GM12801 (cell line): ENCODE data around the gene CIB4.
A peak's percentile ranks its signal among the peaks of the same experiment; 100 is the strongest.

ENCODE experiments used
- TF ChIP-seq, protein P1 (sequence below): IDR thresholded peaks from one replicate; pipeline ENCODE4 v1.5.1; 2011; ENCODE audit warnings: control low read depth; ENCODE audit not compliant: insufficient read length; ENCODE audit errors: extremely low read depth

Gene CIB4

DNA sequence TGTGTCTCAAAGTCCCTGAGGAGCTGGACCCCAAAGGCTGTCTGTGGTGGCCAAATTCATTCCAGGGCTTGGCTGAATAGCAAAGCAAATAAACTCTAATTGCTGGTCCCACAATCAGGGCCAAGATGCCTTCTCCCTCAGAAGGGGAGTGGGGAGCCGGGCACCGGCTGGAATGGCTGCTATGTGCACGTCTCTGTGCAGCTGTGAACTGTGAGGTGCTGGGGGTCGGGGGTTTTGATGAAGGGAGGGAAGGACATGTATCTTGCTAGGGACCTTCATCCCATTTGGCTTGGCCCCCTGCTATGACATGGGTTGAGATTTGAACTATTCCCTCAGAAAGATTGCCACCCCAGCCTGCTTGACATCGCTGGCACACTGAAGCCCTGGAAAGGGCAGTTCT, 60.4 kb downstream of the CIB4 start:
- TF ChIP-seq, protein P1, sequence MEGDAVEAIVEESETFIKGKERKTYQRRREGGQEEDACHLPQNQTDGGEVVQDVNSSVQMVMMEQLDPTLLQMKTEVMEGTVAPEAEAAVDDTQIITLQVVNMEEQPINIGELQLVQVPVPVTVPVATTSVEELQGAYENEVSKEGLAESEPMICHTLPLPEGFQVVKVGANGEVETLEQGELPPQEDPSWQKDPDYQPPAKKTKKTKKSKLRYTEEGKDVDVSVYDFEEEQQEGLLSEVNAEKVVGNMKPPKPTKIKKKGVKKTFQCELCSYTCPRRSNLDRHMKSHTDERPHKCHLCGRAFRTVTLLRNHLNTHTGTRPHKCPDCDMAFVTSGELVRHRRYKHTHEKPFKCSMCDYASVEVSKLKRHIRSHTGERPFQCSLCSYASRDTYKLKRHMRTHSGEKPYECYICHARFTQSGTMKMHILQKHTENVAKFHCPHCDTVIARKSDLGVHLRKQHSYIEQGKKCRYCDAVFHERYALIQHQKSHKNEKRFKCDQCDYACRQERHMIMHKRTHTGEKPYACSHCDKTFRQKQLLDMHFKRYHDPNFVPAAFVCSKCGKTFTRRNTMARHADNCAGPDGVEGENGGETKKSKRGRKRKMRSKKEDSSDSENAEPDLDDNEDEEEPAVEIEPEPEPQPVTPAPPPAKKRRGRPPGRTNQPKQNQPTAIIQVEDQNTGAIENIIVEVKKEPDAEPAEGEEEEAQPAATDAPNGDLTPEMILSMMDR, result no peak

GRCh38 chr2:26580151-26580550, 61.0 kb downstream of the CIB4 start:
- TF ChIP-seq, protein P1, result no peak

DNA sequence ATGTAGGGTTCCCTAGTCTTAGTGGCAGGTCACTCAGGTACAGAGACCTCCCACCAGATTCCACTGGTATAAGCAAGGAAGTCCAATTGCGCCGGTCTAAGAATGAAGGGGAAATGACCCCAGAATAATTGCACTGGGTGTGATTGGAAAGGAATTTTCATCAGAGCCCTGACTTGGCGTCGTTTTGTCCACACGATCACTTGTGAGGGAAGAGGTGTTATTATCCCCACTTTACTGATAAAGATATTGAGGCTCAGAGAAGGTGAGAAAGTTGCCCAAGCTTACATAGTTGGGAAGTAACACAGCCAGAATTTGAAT, 61.5 kb downstream of the CIB4 start:
- TF ChIP-seq, protein P1, result no peak

- TF ChIP-seq, protein P1, result no peak
Measured at GRCh38 chr2:26579025-26579722, 62.0 kb downstream of the CIB4 start.

DNA sequence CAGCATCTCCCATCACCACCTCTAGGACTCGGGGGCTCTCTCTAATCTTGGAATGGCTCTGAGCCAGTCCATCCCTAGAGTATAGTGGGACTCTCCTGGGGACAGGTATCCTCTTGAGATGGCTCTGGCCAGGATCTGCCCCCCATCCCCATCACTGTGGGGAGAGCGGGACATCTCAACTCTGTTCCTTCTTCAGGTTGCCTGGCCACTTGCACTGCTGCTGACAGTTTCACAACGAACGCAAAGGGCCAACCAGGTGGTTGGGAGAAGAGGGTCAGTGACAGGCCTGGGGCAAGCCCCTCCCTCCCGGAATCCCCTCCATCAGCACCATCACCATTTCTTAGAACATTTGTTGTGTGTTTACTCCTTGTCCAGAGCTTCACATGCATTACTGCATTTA, 62.6 kb downstream of the CIB4 start:
- TF ChIP-seq, protein P1, result no peak

GRCh38 chr2:26578113-26578458, 63.1 kb downstream of the CIB4 start:
- TF ChIP-seq, protein P1, result no peak

DNA sequence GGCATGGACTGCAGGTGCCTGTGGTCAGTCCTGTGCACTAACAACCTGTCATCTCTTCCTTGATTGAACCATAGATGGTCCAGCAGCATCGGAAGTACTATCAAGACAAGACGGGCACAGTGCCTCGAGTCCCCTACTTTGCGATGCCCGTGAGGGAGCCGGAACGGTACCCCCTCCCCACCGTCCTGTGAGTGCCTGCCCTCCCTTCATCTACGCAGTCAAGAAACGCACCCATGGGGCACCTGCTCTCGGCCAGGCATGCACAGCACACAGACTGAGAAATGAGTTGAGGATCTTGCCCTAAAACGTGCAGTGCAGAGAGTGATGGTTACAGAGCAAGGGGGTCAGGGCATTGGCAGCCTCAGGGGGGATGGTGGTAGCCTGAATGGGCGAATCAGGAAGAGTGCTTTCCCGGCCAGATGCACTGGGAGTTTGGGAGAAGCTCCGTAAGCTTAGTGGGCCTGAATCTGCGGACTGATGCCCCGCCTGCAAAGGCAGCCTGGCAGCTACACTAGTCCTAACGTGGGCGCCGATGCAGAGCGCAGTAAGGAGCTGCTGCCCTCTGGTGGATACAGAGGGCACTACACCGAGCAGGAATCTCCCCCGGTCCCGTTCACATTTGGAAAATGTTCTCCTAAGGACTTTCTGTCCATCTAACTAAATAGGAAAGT, 63.6 kb downstream of the CIB4 start:
- TF ChIP-seq, protein P1, result peak; percentile 16
